CD4-positive, alpha-beta T cell (primary cell): ENCODE measurements around the gene LGR4. TPM values are rescaled to one million over a fixed set of nuclear protein-coding genes. Genes with fewer than 3 reads are reported as not detected.

ENCODE experiments used
- ATAC-seq: fragments of 200-7000 bp; cut with Tn5 transposase; one replicate; pipeline ENCODE4 v1.10.0; 2022; ENCODE audit warnings: mild to moderate bottlenecking; ENCODE audit not compliant: poor library complexity
- CTCF ChIA-PET: fragments of 350-600 bp; sonication (Branson Sonifier 250); formaldehyde crosslinking; loops from one replicate; lab custom pipeline; 2021; ENCODE audit warnings: antibody characterized with exemption, inconsistent platforms; lab: Charles Lee
- POLR2A ChIA-PET: fragments of 350-600 bp; sonication (Branson Sonifier 250); formaldehyde crosslinking; loops from one replicate; lab custom pipeline; 2021; ENCODE audit warnings: antibody characterized with exemption, inconsistent platforms; lab: Charles Lee
- DNase-seq, 14 experiments: peaks; one replicate each; pipeline ENCODE4 v3.0.0-alpha.2; 2013 to 2020; ENCODE audit warnings: mixed read lengths in 2 of 14
- H3K27ac ChIP-seq, 2 donors: one replicate each; pipeline versions ENCODE4 v1.5.1 to v1.7.0; 2013; ENCODE audit warnings: low read length in 2 of 2, low read depth in 1 of 2, mild to moderate bottlenecking in 1 of 2
- H3K27me3 ChIP-seq, 2 experiments: 1 replicate in 1 of 2; 2 replicates in 1 of 2; pipeline versions ENCODE4 v1.6.1 to v1.7.0; 2013; ENCODE audit warnings: low read length in 2 of 2, control low read depth in 1 of 2, mild to moderate bottlenecking in 1 of 2, moderate library complexity in 1 of 2; ENCODE audit not compliant: insufficient read depth in 2 of 2, control insufficient read depth in 1 of 2
- H3K36me3 ChIP-seq: one replicate; pipeline ENCODE4 v1.6.1; 2013; ENCODE audit warnings: low read length, control low read depth; ENCODE audit not compliant: insufficient read depth
- H3K4me1 ChIP-seq: one replicate; pipeline ENCODE4 v1.6.1; 2013; ENCODE audit warnings: low read length, control low read depth; ENCODE audit not compliant: insufficient read depth
- H3K4me3 ChIP-seq: one replicate; pipeline ENCODE4 v1.5.1; 2013; ENCODE audit warnings: mild to moderate bottlenecking, low read length, moderate library complexity
- H3K9me3 ChIP-seq, 2 experiments: 1 replicate in 1 of 2; 2 replicates in 1 of 2; pipeline versions ENCODE4 v1.6.1 to v1.7.0; 2013; ENCODE audit warnings: low read length in 2 of 2, mild to moderate bottlenecking in 2 of 2, control low read depth in 1 of 2, moderate library complexity in 1 of 2; ENCODE audit not compliant: control insufficient read depth in 1 of 2, insufficient read depth in 1 of 2
- H3K27ac Mint-ChIP-seq: one replicate; pipeline ENCODE4 v1.8.0; 2020; ENCODE audit warnings: mixed read lengths
- H3K27me3 Mint-ChIP-seq: one replicate; pipeline ENCODE4 v1.8.0; 2021; ENCODE audit warnings: mixed read lengths
- H3K36me3 Mint-ChIP-seq: one replicate; pipeline ENCODE4 v1.8.0; 2021; ENCODE audit warnings: low read depth, mixed read lengths
- H3K4me1 Mint-ChIP-seq: one replicate; pipeline ENCODE4 v1.8.0; 2021; ENCODE audit warnings: low read depth, mixed read lengths
- H3K4me3 Mint-ChIP-seq: one replicate; pipeline ENCODE4 v1.8.0; 2020; ENCODE audit warnings: mild to moderate bottlenecking, mixed read lengths
- H3K9me3 Mint-ChIP-seq: one replicate; pipeline ENCODE4 v1.8.0; 2020; ENCODE audit warnings: mixed read lengths
- intact Hi-C, 2 experiments: fragments of 100-400 bp; cut with DNase I in 1 of 2; cut with micrococcal nuclease in 1 of 2; formaldehyde crosslinking; loops; one replicate each; pipeline versions ENCODE4 v1.15.1 to v1.9.0; 2023 to 2025; cut with DNase I, micrococcal nuclease
- total RNA-seq, 174 experiments: library from RNA in 2 of 174; stranded (reverse) in 2 of 174; gene quantifications; one replicate each; pipeline ENCODE4 v1.2.3 and lab custom pipeline; 2021 to 2026
- TF ChIP-seq, protein P1 (sequence below): fragments of 200-600 bp; IDR thresholded peaks from one replicate; pipeline ENCODE4 v1.8.0; 2022; ENCODE audit warnings: antibody characterized with exemption, mild to moderate bottlenecking

Gene LGR4
- total RNA-seq, 2 experiments from 2014 or later = 0.69 to 0.87 TPM

DNA sequence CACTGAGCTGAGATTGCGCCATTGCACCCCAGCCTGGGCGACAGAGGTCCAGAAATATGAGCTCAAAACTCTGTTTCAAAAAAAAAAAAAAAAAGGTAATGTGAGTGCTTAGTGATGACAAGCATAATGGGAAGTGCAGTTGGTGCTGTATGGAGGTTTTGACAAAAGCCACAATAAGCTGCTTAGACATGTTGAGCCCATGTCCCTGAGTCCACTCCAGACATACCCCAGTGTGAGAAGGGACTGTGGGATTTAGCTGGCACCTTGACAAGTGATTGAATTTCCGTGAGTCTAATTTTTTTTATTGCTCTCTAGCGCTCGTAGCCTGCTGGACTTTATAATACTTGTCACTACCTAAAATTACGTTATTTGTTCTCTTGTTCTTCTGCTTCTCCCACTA is 15.1 kb upstream of the LGR4 start:
- no peak overlapping the region for H3K27ac ChIP-seq
- TF ChIP-seq, protein P1, sequence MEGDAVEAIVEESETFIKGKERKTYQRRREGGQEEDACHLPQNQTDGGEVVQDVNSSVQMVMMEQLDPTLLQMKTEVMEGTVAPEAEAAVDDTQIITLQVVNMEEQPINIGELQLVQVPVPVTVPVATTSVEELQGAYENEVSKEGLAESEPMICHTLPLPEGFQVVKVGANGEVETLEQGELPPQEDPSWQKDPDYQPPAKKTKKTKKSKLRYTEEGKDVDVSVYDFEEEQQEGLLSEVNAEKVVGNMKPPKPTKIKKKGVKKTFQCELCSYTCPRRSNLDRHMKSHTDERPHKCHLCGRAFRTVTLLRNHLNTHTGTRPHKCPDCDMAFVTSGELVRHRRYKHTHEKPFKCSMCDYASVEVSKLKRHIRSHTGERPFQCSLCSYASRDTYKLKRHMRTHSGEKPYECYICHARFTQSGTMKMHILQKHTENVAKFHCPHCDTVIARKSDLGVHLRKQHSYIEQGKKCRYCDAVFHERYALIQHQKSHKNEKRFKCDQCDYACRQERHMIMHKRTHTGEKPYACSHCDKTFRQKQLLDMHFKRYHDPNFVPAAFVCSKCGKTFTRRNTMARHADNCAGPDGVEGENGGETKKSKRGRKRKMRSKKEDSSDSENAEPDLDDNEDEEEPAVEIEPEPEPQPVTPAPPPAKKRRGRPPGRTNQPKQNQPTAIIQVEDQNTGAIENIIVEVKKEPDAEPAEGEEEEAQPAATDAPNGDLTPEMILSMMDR = no peak
- H3K27me3 ChIP-seq = no peaks in the 10 kb centered on the region
- Mint-ChIP-seq H3K36me3 (peaks cover 29% of the 10 kb centered on the region), H3K27ac (no peak overlapping the region), H3K4me1 (no peaks in the 10 kb centered on the region), H3K4me3 (no peak overlapping the region), H3K27me3 (no peaks in the 10 kb centered on the region), H3K9me3 (no peaks in the 10 kb centered on the region)
- H3K4me1 ChIP-seq = no peaks in the 10 kb centered on the region
- intact Hi-C loops = loop anchor here (2.0 to 10.0 kb wide), 4 partner anchors 303 to 1205 kb away; no protein-coding TSS in a partner anchor
- ChIA-PET POLR2A (no interaction called here), CTCF (interaction anchor here (3.3 kb wide), 1 partner anchor 10 kb away, joined by 27 read pairs; no protein-coding TSS in a partner anchor)
- peaks cover 23% of the 10 kb centered on the region for H3K36me3 ChIP-seq
- H3K9me3 ChIP-seq = no peaks in the 10 kb centered on the region
- no peak for DNase-seq
- no peak for ATAC-seq
- H3K4me3 ChIP-seq = no peak overlapping the region

DNA sequence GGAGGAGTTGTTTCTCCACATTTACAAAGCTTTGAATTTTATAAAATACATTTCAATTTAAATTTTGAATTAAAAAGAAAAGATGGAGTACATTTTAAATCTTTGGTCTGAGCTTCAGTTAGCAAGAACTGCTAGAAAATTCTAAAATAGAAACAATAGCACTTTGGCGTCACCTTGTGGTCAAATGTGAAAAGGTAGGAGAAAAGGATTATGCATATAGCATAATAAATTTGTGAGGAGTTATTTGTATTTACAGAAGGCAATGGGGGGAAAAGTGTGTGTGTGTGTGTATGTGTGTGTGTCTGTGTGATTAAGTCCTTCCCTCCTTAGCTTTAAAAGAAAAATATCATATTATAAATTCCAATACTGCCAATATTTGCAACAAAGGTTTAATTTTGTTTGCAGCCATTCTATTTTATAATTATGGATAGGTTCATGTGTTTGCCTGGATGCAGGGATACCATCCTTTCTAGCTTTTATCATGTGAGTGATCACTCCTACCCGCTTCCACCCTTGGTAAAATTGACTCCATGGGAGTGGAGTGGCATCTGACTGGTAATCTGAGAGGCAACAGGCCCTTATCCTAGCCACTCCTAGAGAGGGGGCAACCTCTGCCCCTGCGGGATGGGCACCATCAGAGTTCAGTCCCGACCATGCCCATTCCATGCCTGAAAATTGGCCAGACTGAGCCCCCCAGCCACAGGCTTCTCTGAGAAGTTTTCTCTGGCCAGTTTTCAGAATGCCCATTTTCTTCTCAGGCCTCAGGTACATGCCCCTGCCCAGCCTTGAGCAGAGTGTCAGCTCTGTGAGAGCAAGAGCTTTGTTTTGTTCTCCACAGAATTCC is 13.6 kb upstream of the LGR4 start:
- ATAC-seq (no peak), DNase-seq (peak in 6 of 14 experiments; percentile 9 to 70 (median 60))
- no peaks in the 10 kb centered on the region for H3K4me1 Mint-ChIP-seq
- no peaks in the 10 kb centered on the region for H3K27me3 ChIP-seq
- H3K9me3 ChIP-seq = no peaks in the 10 kb centered on the region
- TF ChIP-seq, protein P1 = peak; percentile 87
- no peaks in the 10 kb centered on the region for H3K27me3 Mint-ChIP-seq
- no peak overlapping the region for H3K4me3 ChIP-seq
- H3K4me3 Mint-ChIP-seq = no peak overlapping the region
- no peak overlapping the region for H3K27ac Mint-ChIP-seq
- ChIA-PET POLR2A (interaction anchor here (0.9 to 1.6 kb wide), 3 partner anchors 11 to 302 kb away, joined by 5 read pairs; partner anchors contain the start of gene LGR4), CTCF (interaction anchor here (0.7 to 3.3 kb wide), 10 partner anchors 10 to 309 kb away, joined by 3 to 27 read pairs (median 3); partner anchors contain the start of gene LGR4)
- intact Hi-C loops = loop anchor here (1.0 to 10.0 kb wide), 5 partner anchors 301 to 1204 kb away; no protein-coding TSS in a partner anchor
- H3K27ac ChIP-seq = no peak overlapping the region
- H3K36me3 Mint-ChIP-seq = peaks cover 14% of the 10 kb centered on the region
- peaks cover 8% of the 10 kb centered on the region for H3K36me3 ChIP-seq
- no peaks in the 10 kb centered on the region for H3K4me1 ChIP-seq
- H3K9me3 Mint-ChIP-seq = no peaks in the 10 kb centered on the region

GRCh38 chr11:27482793-27483192 is 10.2 kb upstream of the LGR4 start:
- Mint-ChIP-seq H3K36me3 (no peaks in the 10 kb centered on the region), H3K27me3 (no peaks in the 10 kb centered on the region), H3K4me3 (no peak overlapping the region), H3K4me1 (no peaks in the 10 kb centered on the region), H3K27ac (no peak overlapping the region), H3K9me3 (no peaks in the 10 kb centered on the region)
- no peak overlapping the region for H3K4me3 ChIP-seq
- DNase-seq = no peak
- H3K9me3 ChIP-seq = no peaks in the 10 kb centered on the region
- intact Hi-C loops = loop anchor here in 1 of 2 experiments (10.0 kb wide), 1 partner anchor 728 kb away; no protein-coding TSS in a partner anchor
- H3K4me1 ChIP-seq = no peaks in the 10 kb centered on the region
- H3K27me3 ChIP-seq = no peaks in the 10 kb centered on the region
- no peaks in the 10 kb centered on the region for H3K36me3 ChIP-seq
- TF ChIP-seq, protein P1 = no peak
- ChIA-PET CTCF (no interaction called here), POLR2A (no interaction called here)
- no peak overlapping the region for H3K27ac ChIP-seq
- no peak for ATAC-seq
